ENCODE measurements around the gene TTR.

TTR gene

GRCh38 chr18:31551883-31552282 lies 39.8 kb upstream of the TTR start:
- H3K27me3 ChIP-seq (ENCODE audit: low read depth, low read length): no peaks in the 10 kb centered on the region
- TF ChIP-seq, protein P1, sequence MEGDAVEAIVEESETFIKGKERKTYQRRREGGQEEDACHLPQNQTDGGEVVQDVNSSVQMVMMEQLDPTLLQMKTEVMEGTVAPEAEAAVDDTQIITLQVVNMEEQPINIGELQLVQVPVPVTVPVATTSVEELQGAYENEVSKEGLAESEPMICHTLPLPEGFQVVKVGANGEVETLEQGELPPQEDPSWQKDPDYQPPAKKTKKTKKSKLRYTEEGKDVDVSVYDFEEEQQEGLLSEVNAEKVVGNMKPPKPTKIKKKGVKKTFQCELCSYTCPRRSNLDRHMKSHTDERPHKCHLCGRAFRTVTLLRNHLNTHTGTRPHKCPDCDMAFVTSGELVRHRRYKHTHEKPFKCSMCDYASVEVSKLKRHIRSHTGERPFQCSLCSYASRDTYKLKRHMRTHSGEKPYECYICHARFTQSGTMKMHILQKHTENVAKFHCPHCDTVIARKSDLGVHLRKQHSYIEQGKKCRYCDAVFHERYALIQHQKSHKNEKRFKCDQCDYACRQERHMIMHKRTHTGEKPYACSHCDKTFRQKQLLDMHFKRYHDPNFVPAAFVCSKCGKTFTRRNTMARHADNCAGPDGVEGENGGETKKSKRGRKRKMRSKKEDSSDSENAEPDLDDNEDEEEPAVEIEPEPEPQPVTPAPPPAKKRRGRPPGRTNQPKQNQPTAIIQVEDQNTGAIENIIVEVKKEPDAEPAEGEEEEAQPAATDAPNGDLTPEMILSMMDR (IDR thresholded peaks at IDR 0.05; ENCODE audit: low read depth, low read length): no peak
- TF ChIP-seq EZH2phosphoT487 (IDR thresholded peaks at IDR 0.05; ENCODE audit: low read depth): no peak
- no peaks in the 10 kb centered on the region for H3K9me3 ChIP-seq (ENCODE audit: insufficient read depth, low read length)
- peaks cover 8% of the 10 kb centered on the region; the same call in 1 of the 2 replicates for H3K4me1 ChIP-seq (ENCODE audit: low read length)
- H3K27ac ChIP-seq (ENCODE audit: low read length): no peak overlapping the region
- H3K4me3 ChIP-seq (ENCODE audit: low read length): no peak overlapping the region
- no peak overlapping the region for H3K9ac ChIP-seq (ENCODE audit: low read length)
- H3K36me3 ChIP-seq (replicated peaks; ENCODE audit: low read depth, low read length): no peaks in the 10 kb centered on the region
- H3K79me2 ChIP-seq (ENCODE audit: low read length): no peaks in the 10 kb centered on the region
- H3K4me2 ChIP-seq (ENCODE audit: low read length): no peak overlapping the region
- H2AFZ ChIP-seq (ENCODE audit: low read depth, low read length): no peak overlapping the region
- H4K20me1 ChIP-seq (ENCODE audit: insufficient read depth, low read length): no peaks in the 10 kb centered on the region

DNA sequence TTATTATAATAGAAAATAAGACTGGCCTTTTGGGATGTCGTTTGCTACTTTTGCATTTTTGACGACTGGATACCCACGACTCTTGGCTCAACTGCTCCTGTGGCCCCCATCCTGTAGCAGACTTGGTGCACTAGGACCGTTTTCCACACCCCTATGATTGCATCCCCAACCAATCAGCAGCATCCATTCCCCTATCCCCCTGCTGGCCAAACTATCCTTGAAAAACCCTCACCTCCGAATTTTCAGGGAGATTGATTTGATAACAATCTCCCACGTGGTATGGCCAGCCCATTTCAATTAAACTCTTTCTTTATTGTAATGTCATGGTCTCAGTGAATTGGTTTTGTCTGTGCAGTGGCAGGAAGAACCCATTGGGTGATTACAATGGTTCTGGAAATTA lies 37.9 kb upstream of the TTR start:
- Histone ChIP-seq H4K20me1 (ENCODE audit: insufficient read depth, low read length) (no peaks in the 10 kb centered on the region), H3K27me3 (ENCODE audit: low read depth, low read length) (no peaks in the 10 kb centered on the region), H3K9ac (ENCODE audit: low read length) (no peak overlapping the region), H3K4me3 (ENCODE audit: low read length) (no peak overlapping the region), H3K9me3 (ENCODE audit: insufficient read depth, low read length) (no peaks in the 10 kb centered on the region), H3K27ac (ENCODE audit: low read length) (no peak overlapping the region), H3K4me1 (ENCODE audit: low read length) (peaks cover 4% of the 10 kb centered on the region; the same call in 1 of the 2 replicates), H2AFZ (ENCODE audit: low read depth, low read length) (no peak overlapping the region), H3K79me2 (ENCODE audit: low read length) (no peaks in the 10 kb centered on the region), H3K36me3 (replicated peaks; ENCODE audit: low read depth, low read length) (no peaks in the 10 kb centered on the region), H3K4me2 (ENCODE audit: low read length) (no peak overlapping the region)
- TF ChIP-seq, protein P1 (IDR thresholded peaks at IDR 0.05; ENCODE audit: low read depth, low read length): no peak
- no peak for TF ChIP-seq EZH2phosphoT487 (IDR thresholded peaks at IDR 0.05; ENCODE audit: low read depth)

GRCh38 chr18:31554776-31555175 lies 36.9 kb upstream of the TTR start:
- no peaks in the 10 kb centered on the region for H3K9me3 ChIP-seq (ENCODE audit: insufficient read depth, low read length)
- H3K4me2 ChIP-seq (ENCODE audit: low read length): no peak overlapping the region
- no peak overlapping the region for H3K27ac ChIP-seq (ENCODE audit: low read length)
- no peaks in the 10 kb centered on the region for H3K27me3 ChIP-seq (ENCODE audit: low read depth, low read length)
- H2AFZ ChIP-seq (ENCODE audit: low read depth, low read length): no peak overlapping the region
- no peaks in the 10 kb centered on the region for H3K79me2 ChIP-seq (ENCODE audit: low read length)
- TF ChIP-seq EZH2phosphoT487 (IDR thresholded peaks at IDR 0.05; ENCODE audit: low read depth): no peak
- TF ChIP-seq, protein P1 (IDR thresholded peaks at IDR 0.05; ENCODE audit: low read depth, low read length): no peak
- H3K36me3 ChIP-seq (replicated peaks; ENCODE audit: low read depth, low read length): no peaks in the 10 kb centered on the region
- H3K9ac ChIP-seq (ENCODE audit: low read length): no peak overlapping the region
- H3K4me1 ChIP-seq (ENCODE audit: low read length): peaks cover 4% of the 10 kb centered on the region; the same call in 1 of the 2 replicates
- no peak overlapping the region for H3K4me3 ChIP-seq (ENCODE audit: low read length)
- no peaks in the 10 kb centered on the region for H4K20me1 ChIP-seq (ENCODE audit: insufficient read depth, low read length)

DNA sequence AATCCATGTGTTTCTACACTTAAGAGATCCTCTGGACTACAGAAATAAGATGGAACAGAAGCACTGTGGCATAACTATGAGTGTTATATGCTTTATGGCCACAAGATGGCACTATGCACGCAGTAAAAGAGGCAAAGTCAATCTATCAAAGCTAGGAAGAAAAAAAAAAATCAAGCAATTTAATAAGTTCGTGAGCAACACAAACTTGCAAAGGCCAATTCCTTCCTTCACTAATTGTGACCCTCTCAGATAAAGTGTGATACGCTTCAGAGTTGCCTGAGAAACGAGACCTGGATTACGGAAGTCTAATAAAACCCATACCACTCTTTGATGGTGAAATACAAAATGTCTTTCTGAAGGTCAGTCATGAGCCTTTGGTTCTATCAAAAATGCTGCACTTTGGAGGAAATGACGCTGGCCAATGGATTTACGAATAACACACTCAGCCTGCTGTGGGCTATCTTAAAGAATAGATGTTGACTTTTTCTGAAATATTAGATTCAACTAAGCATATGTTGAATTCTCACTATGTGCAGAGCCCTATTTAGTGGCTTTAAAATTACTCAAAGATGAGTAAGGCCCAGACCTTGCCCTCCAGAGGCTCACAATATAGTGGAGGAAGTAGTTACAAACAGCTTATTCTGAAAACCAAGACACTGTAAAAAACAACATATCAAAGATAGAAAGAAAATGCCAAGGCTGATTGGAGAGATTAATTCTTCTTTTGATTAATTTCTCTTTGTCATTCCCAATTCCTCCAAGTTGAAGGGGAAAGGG lies 35.5 kb upstream of the TTR start:
- peaks cover 4% of the 10 kb centered on the region; the same call in 1 of the 2 replicates for H3K4me1 ChIP-seq (ENCODE audit: low read length)
- no peaks in the 10 kb centered on the region for H4K20me1 ChIP-seq (ENCODE audit: insufficient read depth, low read length)
- H3K36me3 ChIP-seq (replicated peaks; ENCODE audit: low read depth, low read length): no peaks in the 10 kb centered on the region
- H3K4me2 ChIP-seq (ENCODE audit: low read length): peak overlapping the region; percentile 59
- H3K4me3 ChIP-seq (ENCODE audit: low read length): peak overlapping the region; percentile 59
- H3K79me2 ChIP-seq (ENCODE audit: low read length): no peaks in the 10 kb centered on the region
- peak overlapping the region; percentile 10; the same call in 1 of the 2 replicates for H3K9ac ChIP-seq (ENCODE audit: low read length)
- H2AFZ ChIP-seq (ENCODE audit: low read depth, low read length): peak overlapping the region; percentile 89
- no peaks in the 10 kb centered on the region for H3K9me3 ChIP-seq (ENCODE audit: insufficient read depth, low read length)
- H3K27ac ChIP-seq (ENCODE audit: low read length): no peak overlapping the region
- TF ChIP-seq, protein P1 (IDR thresholded peaks at IDR 0.05; ENCODE audit: low read depth, low read length): peak; percentile 91
- TF ChIP-seq EZH2phosphoT487 (IDR thresholded peaks at IDR 0.05; ENCODE audit: low read depth): no peak
- H3K27me3 ChIP-seq (ENCODE audit: low read depth, low read length): no peaks in the 10 kb centered on the region

All from OCI-LY3 (cell line).